H1 (cell line): ENCODE results near the gene MGAT5. TPM values are rescaled to one million over a fixed set of nuclear protein-coding genes. Genes with fewer than 3 reads are reported as not detected.

Source experiments
- CTCF ChIA-PET: fragments of 300-600 bp; sonication (Branson Sonifier 250); formaldehyde crosslinking; loops from one replicate; lab custom pipeline; 2021; ENCODE audit not compliant: partially characterized antibody; lab: Charles Lee
- POLR2A ChIA-PET: fragments of 300-600 bp; sonication (Branson Sonifier 250); formaldehyde crosslinking; loops from one replicate; lab custom pipeline; 2021; ENCODE audit warnings: inconsistent platforms; ENCODE audit not compliant: partially characterized antibody; lab: Charles Lee
- DNase-seq, 2 experiments: peaks; one replicate each; pipeline versions ENCODE4 v3.0.0 to v3.0.0-alpha.2; 2010 to 2022; ENCODE audit warnings: low spot score in 2 of 2, low read depth in 1 of 2, mixed read lengths in 1 of 2
- FAIRE-seq: peaks from 2 replicates; lab custom pipeline; 2011; peaks lifted over from hg19 to GRCh38; lab: Jason Lieb, UNC
- H2AFZ ChIP-seq: 2 replicates; pipeline ENCODE4 v1.8.1; 2012; ENCODE audit warnings: low read length, inconsistent platforms
- H2AK5ac ChIP-seq: 2 replicates; pipeline ENCODE4 v1.6.1; 2013; ENCODE audit warnings: low read depth, low read length
- H2BK120ac ChIP-seq: replicated peaks from 2 replicates; pipeline ENCODE3; 2013; ENCODE audit warnings: low read depth, low read length, inconsistent platforms
- H2BK12ac ChIP-seq: 2 replicates; pipeline ENCODE4 v1.6.1; 2013; ENCODE audit warnings: low read depth, low read length
- H2BK15ac ChIP-seq: 2 replicates; pipeline ENCODE4 v1.6.1; 2013; ENCODE audit warnings: low read length
- H2BK20ac ChIP-seq: 2 replicates; pipeline ENCODE4 v1.6.1; 2013; ENCODE audit warnings: low read length
- H2BK5ac ChIP-seq: 2 replicates; pipeline ENCODE4 v1.6.1; 2013; ENCODE audit warnings: low read depth, low read length
- H3K14ac ChIP-seq: 2 replicates; pipeline ENCODE4 v1.6.1; 2013; ENCODE audit warnings: inconsistent platforms; ENCODE audit not compliant: insufficient read length
- H3K18ac ChIP-seq: 2 replicates; pipeline ENCODE4 v1.6.1; 2013; ENCODE audit warnings: low read length; ENCODE audit errors: extremely low read depth
- H3K23ac ChIP-seq: 2 replicates; pipeline ENCODE4 v1.6.1; 2013; ENCODE audit warnings: inconsistent platforms; ENCODE audit not compliant: insufficient read length
- H3K23me2 ChIP-seq: 2 replicates; pipeline ENCODE4 v1.6.1; 2013; ENCODE audit warnings: low read depth, low read length
- H3K27ac ChIP-seq: 2 replicates; pipeline ENCODE4 v1.6.1; 2011; ENCODE audit warnings: low read depth, low read length, inconsistent platforms
- H3K27me3 ChIP-seq, 4 experiments: replicated peaks in 1 of 4; 1 replicate in 1 of 4; 2 replicates in 3 of 4; pipeline versions ENCODE4 v1.6.1 to v1.8.1; 2011 to 2013; ENCODE audit warnings: low read length in 3 of 4, mild to moderate bottlenecking in 3 of 4, inconsistent platforms in 2 of 4, mixed read lengths in 2 of 4, moderate library complexity in 1 of 4; ENCODE audit not compliant: control insufficient read depth in 3 of 4, insufficient read depth in 3 of 4; ENCODE audit errors: extremely low read depth in 1 of 4
- H3K36me3 ChIP-seq, 4 experiments: 2 replicates each; pipeline versions ENCODE4 v1.6.1 to v1.8.1; 2011 to 2013; ENCODE audit warnings: mild to moderate bottlenecking in 4 of 4, low read length in 3 of 4, moderate library complexity in 2 of 4, control low read depth in 1 of 4, inconsistent platforms in 1 of 4; ENCODE audit not compliant: insufficient read depth in 4 of 4, control insufficient read depth in 2 of 4
- H3K4ac ChIP-seq: replicated peaks from 2 replicates; pipeline ENCODE3; 2013; ENCODE audit warnings: low read length, low read depth, mixed read lengths, inconsistent platforms; ENCODE audit not compliant: insufficient read length
- H3K4me1 ChIP-seq, 4 experiments: replicated peaks in 1 of 4; 1 replicate in 1 of 4; 2 replicates in 3 of 4; pipeline versions ENCODE4 v1.6.1 to v1.8.1; 2011 to 2013; ENCODE audit warnings: low read length in 3 of 4, inconsistent platforms in 2 of 4, mixed read lengths in 1 of 4; ENCODE audit not compliant: insufficient read depth in 4 of 4, control insufficient read depth in 3 of 4
- H3K4me2 ChIP-seq, 2 experiments: 2 replicates each; pipeline versions ENCODE4 v1.6.1 to v1.8.1; 2011 to 2013; ENCODE audit warnings: low read depth in 2 of 2, low read length in 2 of 2, control low read depth in 1 of 2, inconsistent platforms in 1 of 2, mild to moderate bottlenecking in 1 of 2; ENCODE audit not compliant: insufficient read depth in 1 of 2
- H3K4me3 ChIP-seq, 4 experiments: fragments of 200-600, 300-600 bp in 1 of 4; sonication (generic), shearing (Covaris generic), sonication (Bioruptor Twin) in 1 of 4; 2 replicates each; pipeline versions ENCODE4 v1.5.1 to v1.8.1; 2011 to 2016; ENCODE audit warnings: low read length in 4 of 4, low read depth in 3 of 4, control low read depth in 2 of 4, inconsistent platforms in 2 of 4, mild to moderate bottlenecking in 2 of 4, mixed read lengths in 1 of 4, moderate library complexity in 1 of 4; ENCODE audit not compliant: insufficient read depth in 2 of 4; ENCODE audit errors: extremely low read depth in 1 of 4
- H3K56ac ChIP-seq: replicated peaks from 2 replicates; pipeline ENCODE3; 2013; ENCODE audit warnings: low read depth, mild to moderate bottlenecking, mixed read lengths, low read length, inconsistent platforms; ENCODE audit not compliant: insufficient read length
- H3K79me1 ChIP-seq: 2 replicates; pipeline ENCODE4 v1.6.1; 2013; ENCODE audit warnings: low read depth, low read length, control low read depth
- H3K79me2 ChIP-seq, 2 experiments: 2 replicates each; pipeline versions ENCODE4 v1.6.1 to v1.8.1; 2012 to 2013; ENCODE audit warnings: low read length in 2 of 2, mild to moderate bottlenecking in 2 of 2, inconsistent platforms in 1 of 2; ENCODE audit not compliant: insufficient read depth in 2 of 2, control insufficient read depth in 1 of 2
- H3K9ac ChIP-seq, 4 experiments: replicated peaks in 1 of 4; 1 replicate in 1 of 4; 2 replicates in 3 of 4; pipeline versions ENCODE4 v1.6.1 to v1.8.1; 2011 to 2013; ENCODE audit warnings: low read depth in 3 of 4, low read length in 3 of 4, control low read depth in 2 of 4, mild to moderate bottlenecking in 2 of 4, moderate library complexity in 2 of 4, inconsistent platforms in 1 of 4; ENCODE audit errors: extremely low read depth in 1 of 4
- H3K9me3 ChIP-seq, 2 experiments: 2 replicates each; pipeline versions ENCODE4 v1.6.1 to v1.8.1; 2012 to 2013; ENCODE audit warnings: mild to moderate bottlenecking in 2 of 2, moderate library complexity in 2 of 2, control low read depth in 1 of 2, inconsistent platforms in 1 of 2, low read depth in 1 of 2, low read length in 1 of 2, mixed read lengths in 1 of 2; ENCODE audit not compliant: insufficient read depth in 2 of 2
- H4K20me1 ChIP-seq, 2 experiments: replicated peaks in 1 of 2; 2 replicates each; pipeline versions ENCODE3 to v1.8.1; 2011 to 2013; ENCODE audit warnings: inconsistent platforms in 2 of 2, low read length in 2 of 2, mild to moderate bottlenecking in 1 of 2; ENCODE audit not compliant: insufficient read depth in 2 of 2, control insufficient read depth in 1 of 2
- H4K5ac ChIP-seq: 2 replicates; pipeline ENCODE4 v1.6.1; 2013; ENCODE audit warnings: low read length, low read depth, mixed read lengths, inconsistent platforms; ENCODE audit not compliant: insufficient read length
- H4K8ac ChIP-seq: 2 replicates; pipeline ENCODE4 v1.8.0; 2013; ENCODE audit warnings: mild to moderate bottlenecking, moderate library complexity, low read length, inconsistent platforms; ENCODE audit not compliant: insufficient read depth; ENCODE audit errors: extremely low read depth
- H4K91ac ChIP-seq: replicated peaks from 2 replicates; pipeline ENCODE3; 2013; ENCODE audit warnings: low read length, mixed read lengths, inconsistent platforms; ENCODE audit not compliant: insufficient read length
- CEBPB ChIP-seq: IDR thresholded peaks from 2 replicates; pipeline ENCODE4 v1.6.1; 2012; ENCODE audit warnings: low read depth, low read length
- CHD1 ChIP-seq: IDR thresholded peaks from 2 replicates; pipeline ENCODE4 v1.6.1; 2012; ENCODE audit warnings: low read depth, low read length, improper control_type of control experiment
- EGR1 ChIP-seq: IDR thresholded peaks from 2 replicates; pipeline ENCODE4 v1.6.1; 2011; ENCODE audit warnings: low read depth, low read length, borderline replicate concordance
- GTF2F1 ChIP-seq: IDR thresholded peaks from 2 replicates; pipeline ENCODE4 v1.6.1; 2012; ENCODE audit warnings: low read depth, low read length, improper control_type of control experiment, borderline replicate concordance
- RFX5 ChIP-seq: IDR thresholded peaks from 2 replicates; pipeline ENCODE4 v1.6.1; 2011; ENCODE audit warnings: low read depth, low read length, improper control_type of control experiment, borderline replicate concordance
- RXRA ChIP-seq: IDR thresholded peaks from 2 replicates; pipeline ENCODE4 v1.6.1; 2011; ENCODE audit warnings: low read depth, mild to moderate bottlenecking, low read length, moderate library complexity; ENCODE audit not compliant: insufficient read depth
- SAP30 ChIP-seq: fragments of 300-600 bp; sonication (generic); IDR thresholded peaks from 2 replicates; pipeline ENCODE4 v1.7.1; 2012; ENCODE audit warnings: low read length, moderate library complexity, mild to moderate bottlenecking, inconsistent platforms; ENCODE audit not compliant: insufficient read depth, insufficient replicate concordance
- USF2 ChIP-seq: IDR thresholded peaks from 2 replicates; pipeline ENCODE4 v1.6.1; 2011; ENCODE audit warnings: low read length, improper control_type of control experiment
- WGBS, 2 experiments: shearing (Covaris generic) in 1 of 2; methylation state at CpG; one replicate each; pipeline versions ENCODE4 v1.1.6 to v1.1.7; 2013 to 2015; ENCODE audit warnings: low lambda C conversion rate in 2 of 2, mixed read lengths in 2 of 2, inconsistent platforms in 1 of 2, low coverage in 1 of 2, missing lambda C conversion rate in 1 of 2; ENCODE audit not compliant: insufficient replicate concordance in 2 of 2, insufficient coverage in 1 of 2, insufficient read length in 1 of 2; ENCODE audit errors: extremely low coverage in 1 of 2, missing lambda C conversion rate in 1 of 2; 5-methylcytosine and 5-hydroxymethylcytosine counted together
- polyA plus RNA-seq, 7 experiments: library from polyadenylated mRNA; depleted of rRNA in 3 of 7; stranded (reverse) in 5 of 7; unstranded in 2 of 7; fragments of >200 nt in 5 of 7; fragments of 200-250 nt in 2 of 7; gene quantifications; 1 replicate in 5 of 7; 2 replicates in 1 of 7; 4 replicates in 1 of 7; pipeline versions ENCODE4 v1.2.1 to v1.2.3, GENCODE V29; 2011 to 2013; ENCODE audit warnings: missing spikeins in 2 of 7, mixed read lengths in 2 of 7
- total RNA-seq: library from RNA; stranded (reverse); fragmentation: NEBNext Ultra II Directional; extraction: Animal tissue kit (Norgen Biotek cat#: 25700); gene quantifications from 2 replicates; pipeline ENCODE4 v1.2.1, GENCODE V29; 2021
- TF ChIP-seq, protein P1 (sequence below): IDR thresholded peaks from 2 replicates; pipeline ENCODE4 v1.6.1; 2012; ENCODE audit warnings: inconsistent platforms

Gene MGAT5
- total and polyA plus RNA-seq, 2 of the 8 experiments (the other 6 are each of a cell fraction or from before 2014, with no cell fraction given) = 11.2 to 49.2 TPM

DNA sequence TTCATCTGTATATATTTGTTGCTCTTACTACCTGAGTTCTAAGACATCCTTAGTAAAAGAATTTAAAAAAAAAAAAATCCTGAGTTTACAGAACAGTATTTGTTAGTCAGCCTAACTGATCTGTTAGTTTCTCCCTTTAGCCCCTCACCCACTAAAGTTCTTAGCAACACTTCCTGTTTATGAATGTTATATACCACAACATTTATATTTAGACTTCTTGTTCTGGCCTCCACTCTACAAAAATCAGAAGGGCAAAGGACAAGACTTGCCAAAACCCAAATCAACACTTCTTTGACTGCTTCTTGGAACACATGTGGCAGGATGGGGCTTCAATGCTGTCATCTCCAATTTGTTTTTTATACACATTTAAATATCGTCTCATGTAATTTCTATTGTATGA is 71.1 kb downstream of the MGAT5 start:
- Histone ChIP-seq H3K56ac (no peak overlapping the region), H3K27ac (no peak overlapping the region), H3K27me3 (no peaks in the 10 kb centered on the region), H3K9me3 (no peaks in the 10 kb centered on the region), H3K9ac (no peak overlapping the region), H2AFZ (no peak overlapping the region), H3K4me3 (no peak overlapping the region), H3K18ac (no peak overlapping the region), H4K91ac (no peak overlapping the region), H3K79me1 (no peaks in the 10 kb centered on the region), H3K36me3 (peaks cover 0 to 4% (median 0%) of the 10 kb centered on the region in 4 experiments; a peak in 1 of 8 replicates), H4K20me1 (no peaks in the 10 kb centered on the region), H3K4me2 (no peak overlapping the region), H3K23ac (no peak overlapping the region), H2BK20ac (no peak overlapping the region), H2BK12ac (no peak overlapping the region), H3K4me1 (peaks cover 0 to 1% (median 0%) of the 10 kb centered on the region in 4 experiments; a peak in 3 of 7 replicates), H4K5ac (no peak overlapping the region), H2BK5ac (no peak overlapping the region), H3K4ac (no peak overlapping the region), H3K79me2 (no peaks in the 10 kb centered on the region), H4K8ac (no peak overlapping the region), H2BK15ac (no peak overlapping the region), H3K14ac (no peak overlapping the region), H3K23me2 (no peaks in the 10 kb centered on the region; the same call in 1 of the 2 replicates), H2AK5ac (no peak overlapping the region), H2BK120ac (no peak overlapping the region)
- FAIRE-seq = no peak
- no peak for DNase-seq
- 86% methylated on average over 1 of the region's 1 CpG; no CpG with 5 or more reads in 1 of the 2 experiments for whole genome bisulfite sequencing, 2 experiments
- ChIA-PET POLR2A (no interaction called here), CTCF (interaction anchor here (0.9 to 1.0 kb wide), 2 partner anchors 39 to 126 kb away, joined by 4 to 5 read pairs; no protein-coding TSS in a partner anchor)
- no peak for TF ChIP-seq USF2
- TF ChIP-seq RXRA = no peak
- TF ChIP-seq GTF2F1 = no peak
- no peak for TF ChIP-seq RFX5
- TF ChIP-seq, protein P1, sequence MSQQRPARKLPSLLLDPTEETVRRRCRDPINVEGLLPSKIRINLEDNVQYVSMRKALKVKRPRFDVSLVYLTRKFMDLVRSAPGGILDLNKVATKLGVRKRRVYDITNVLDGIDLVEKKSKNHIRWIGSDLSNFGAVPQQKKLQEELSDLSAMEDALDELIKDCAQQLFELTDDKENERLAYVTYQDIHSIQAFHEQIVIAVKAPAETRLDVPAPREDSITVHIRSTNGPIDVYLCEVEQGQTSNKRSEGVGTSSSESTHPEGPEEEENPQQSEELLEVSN = no peak
- TF ChIP-seq SAP30 = no peak
- no peak for TF ChIP-seq EGR1
- TF ChIP-seq CHD1 = no peak
- no peak for TF ChIP-seq CEBPB
